Measurements from ENCODE around the gene CARMIL3. TPM values are rescaled to one million over a fixed set of nuclear protein-coding genes. Genes with fewer than 3 reads are reported as not detected.

The CARMIL3 gene
- total RNA-seq, 1 experiment from 2014 or later: 0.71 TPM

- ChIA-PET POLR2A (interaction anchor here (1.1 kb wide), 1 partner anchor 13 kb away, joined by 3 read pairs; no protein-coding TSS in a partner anchor), RAD21 (ENCODE audit: low non-redundant PET in 1 of 2, low total read pairs in 2 of 2, uncharacterized antibody in 2 of 2, unreplicated experiment in 2 of 2) (no interaction called here), CTCF (interaction anchor here (1.8 kb wide), 1 partner anchor 40 kb away, joined by 4 read pairs; no protein-coding TSS in a partner anchor)
- Histone ChIP-seq H3K4me2 (ENCODE audit: low read length) (no peak overlapping the region), H3K9ac (ENCODE audit: low read length) (no peak overlapping the region), H4K20me1 (ENCODE audit: insufficient read depth) (no peaks in the 10 kb centered on the region), H3K79me2 (ENCODE audit: insufficient read depth, low read length) (no peaks in the 10 kb centered on the region), H2AFZ (ENCODE audit: low read depth, low read length, poor library complexity, severe bottlenecking) (no peak overlapping the region), H3K27ac (ENCODE audit: low read depth, low read length) (no peak overlapping the region), H3K27me3 (ENCODE audit: insufficient read depth, low read length) (peaks cover 7% of the 10 kb centered on the region; the same call in 1 of the 2 replicates), H3K9me2 (ENCODE audit: insufficient read depth) (no peaks in the 10 kb centered on the region), H3K9me3 (ENCODE audit: control insufficient read depth in 1 of 2, insufficient read depth in 1 of 2, low read depth in 1 of 2, low read length in 2 of 2) (no peaks in the 10 kb centered on the region), H3K36me3 (ENCODE audit: control insufficient read depth in 1 of 2, insufficient read depth in 2 of 2, low read length in 2 of 2) (no peaks in the 10 kb centered on the region), H3K4me1 (ENCODE audit: control insufficient read depth in 1 of 2, insufficient read depth in 2 of 2, low read length in 2 of 2) (no peaks in the 10 kb centered on the region), H3K4me3 (replicated peaks in 1 of 2; ENCODE audit: low read depth in 1 of 2, low read length in 2 of 2) (no peak overlapping the region)
- intact Hi-C loops (cut with micrococcal nuclease): no loop called here
- TF ChIP-seq CEBPB (IDR thresholded peaks at IDR 0.05; ENCODE audit: low read depth) (no peak), REST (IDR thresholded peaks at IDR 0.05; ENCODE audit: low read depth) (no peak), SRF (IDR thresholded peaks at IDR 0.05; ENCODE audit: low read depth) (no peak), YY1 (IDR thresholded peaks at IDR 0.05; ENCODE audit: extremely low read depth, insufficient replicate concordance, low read depth, low read length) (no peak), TCF7L2 (IDR thresholded peaks at IDR 0.05; ENCODE audit: borderline replicate concordance, extremely low read depth, insufficient read depth, insufficient read length) (no peak), ATF3 (IDR thresholded peaks at IDR 0.05) (no peak), EZH2phosphoT487 (IDR thresholded peaks at IDR 0.05; ENCODE audit: borderline replicate concordance) (no peak), CBX3 (IDR thresholded peaks at IDR 0.05; ENCODE audit: low read depth) (no peak), ZFX (IDR thresholded peaks at IDR 0.05) (no peak), ELF1 (IDR thresholded peaks at IDR 0.05; ENCODE audit: borderline replicate concordance, low read depth) (no peak), JUND (IDR thresholded peaks at IDR 0.05) (no peak), RAD21 (IDR thresholded peaks at IDR 0.05; ENCODE audit: low read depth) (no peak), POLR2A (IDR thresholded peaks at IDR 0.05; ENCODE audit: borderline replicate concordance, extremely low read depth, insufficient read depth, insufficient read length) (no peak)
- no peak for ATAC-seq
- no peak for DNase-seq (ENCODE audit: low read depth, low spot score)
- BruUV-seq (replicated peaks): no TSS peak
These were observed 17.1 kb downstream of the CARMIL3 start for GRCh38 chr14:24068711-24069410.

Measured in HCT116 (cell line).